Endothelial cell of umbilical vein (primary cell): ENCODE results near the gene GPAT3. TPM values are rescaled to one million over a fixed set of nuclear protein-coding genes. Genes with fewer than 3 reads are reported as not detected.

Experiments used
- BruUV-seq: library from RNA; stranded (reverse); fragments of 400-500 nt; replicated peaks from 2 replicates; lab custom pipeline; 2021; lab: Mats Ljungman, UMichigan
- CTCF ChIA-PET: fragments of 300-600, 350-600 bp; sonication (Branson Sonifier 250); formaldehyde crosslinking; loops from one replicate; lab custom pipeline; 2021; ENCODE audit warnings: antibody characterized with exemption, inconsistent platforms; lab: Charles Lee
- POLR2A ChIA-PET: fragments of 300-600, 350-600 bp; sonication (Branson Sonifier 250); formaldehyde crosslinking; loops from one replicate; lab custom pipeline; 2021; ENCODE audit warnings: antibody characterized with exemption, inconsistent platforms; lab: Charles Lee
- DNase-seq: peaks from one replicate; pipeline ENCODE4 v3.0.0-alpha.2; 2011; ENCODE audit warnings: low read depth, low spot score
- FAIRE-seq: peaks from 2 replicates; lab custom pipeline; 2011; peaks lifted over from hg19 to GRCh38; lab: Jason Lieb, UNC
- H2AFZ ChIP-seq: 2 replicates; pipeline ENCODE4 v1.6.0; 2012; ENCODE audit warnings: low read depth, low read length, control low read depth, inconsistent platforms
- H3K27ac ChIP-seq: 2 replicates; pipeline ENCODE4 v1.5.1; 2011; ENCODE audit warnings: low read depth, mild to moderate bottlenecking, control low read depth, low read length, moderate library complexity; ENCODE audit not compliant: insufficient read depth
- H3K27me3 ChIP-seq, 2 experiments: 2 replicates each; pipeline versions ENCODE4 v1.6.0 to v1.6.1; 2011; ENCODE audit warnings: low read length in 2 of 2, mixed read lengths in 1 of 2; ENCODE audit not compliant: control insufficient read depth in 2 of 2, insufficient read depth in 2 of 2
- H3K36me3 ChIP-seq, 2 experiments: 2 replicates in 1 of 2; 3 replicates in 1 of 2; pipeline ENCODE4 v1.5.1; 2011; ENCODE audit warnings: low read length in 2 of 2, mild to moderate bottlenecking in 1 of 2, moderate library complexity in 1 of 2; ENCODE audit not compliant: control insufficient read depth in 2 of 2, insufficient read depth in 2 of 2; ENCODE audit errors: extremely low read depth in 1 of 2
- H3K4me1 ChIP-seq: 3 replicates; pipeline ENCODE4 v1.5.1; 2011; ENCODE audit warnings: mild to moderate bottlenecking, low read length; ENCODE audit not compliant: control insufficient read depth, insufficient read depth; ENCODE audit errors: extremely low read depth
- H3K4me2 ChIP-seq: 2 replicates; pipeline ENCODE4 v1.6.1; 2011; ENCODE audit warnings: low read length, control low read depth, mixed read lengths; ENCODE audit not compliant: insufficient read depth
- H3K4me3 ChIP-seq, 3 experiments: fragments of 200-600 bp in 1 of 3; sonication (generic), shearing (Covaris generic) in 1 of 3; replicated peaks in 1 of 3; 2 replicates each; pipeline ENCODE4 v1.5.1; 2011 to 2016; ENCODE audit warnings: control low read depth in 3 of 3, low read length in 3 of 3, mild to moderate bottlenecking in 2 of 3, inconsistent platforms in 1 of 3, low read depth in 1 of 3, moderate library complexity in 1 of 3; ENCODE audit not compliant: insufficient read depth in 1 of 3
- H3K79me2 ChIP-seq: 2 replicates; pipeline ENCODE4 v1.6.0; 2012; ENCODE audit warnings: low read length, inconsistent platforms; ENCODE audit not compliant: control insufficient read depth, insufficient read depth
- H3K9ac ChIP-seq: replicated peaks from 2 replicates; pipeline ENCODE3; 2011; ENCODE audit warnings: low read length, control low read depth; ENCODE audit not compliant: insufficient read depth; ENCODE audit errors: extremely low read depth
- H3K9me1 ChIP-seq: replicated peaks from 3 replicates; pipeline ENCODE4 v1.6.0; 2011; ENCODE audit warnings: mild to moderate bottlenecking, low read length; ENCODE audit not compliant: control insufficient read depth, insufficient read depth; ENCODE audit errors: extremely low read depth
- H3K9me3 ChIP-seq: replicated peaks from 2 replicates; pipeline ENCODE4 v1.5.1; 2012; ENCODE audit warnings: low read length, inconsistent platforms; ENCODE audit not compliant: control insufficient read depth, insufficient read depth
- H4K20me1 ChIP-seq: replicated peaks from 2 replicates; pipeline ENCODE3; 2011; ENCODE audit warnings: mild to moderate bottlenecking, low read length; ENCODE audit not compliant: control insufficient read depth, insufficient read depth; ENCODE audit errors: extremely low read depth
- CTCF ChIP-seq, 2 donors: IDR thresholded peaks; 1 replicate in 1 of 2; 2 replicates in 1 of 2; pipeline ENCODE4 v1.5.1; 2011; ENCODE audit warnings: low read length in 2 of 2, mild to moderate bottlenecking in 2 of 2, moderate library complexity in 2 of 2, control low read depth in 1 of 2, inconsistent platforms in 1 of 2, low read depth in 1 of 2; ENCODE audit not compliant: insufficient read depth in 1 of 2; ENCODE audit errors: extremely low read depth in 1 of 2
- EZH2 ChIP-seq: IDR thresholded peaks from 2 replicates; pipeline ENCODE4 v1.6.1; 2012; ENCODE audit warnings: borderline replicate concordance, low read depth, mild to moderate bottlenecking, moderate library complexity, low read length, inconsistent platforms; ENCODE audit not compliant: severe bottlenecking
- FOS ChIP-seq: IDR thresholded peaks from 2 replicates; pipeline ENCODE4 v1.6.1; 2011; ENCODE audit warnings: mild to moderate bottlenecking, low read length, moderate library complexity, borderline replicate concordance; ENCODE audit not compliant: insufficient read depth
- GATA2 ChIP-seq: IDR thresholded peaks from 2 replicates; pipeline ENCODE4 v1.7.0; 2011; ENCODE audit warnings: low read depth, mild to moderate bottlenecking, moderate library complexity, mixed read lengths, low read length; ENCODE audit not compliant: insufficient read length, insufficient read depth
- JUN ChIP-seq: IDR thresholded peaks from 2 replicates; pipeline ENCODE4 v1.6.1; 2011; ENCODE audit warnings: borderline replicate concordance, low read depth; ENCODE audit not compliant: insufficient read length, insufficient read depth
- MAX ChIP-seq: IDR thresholded peaks from 2 replicates; pipeline ENCODE4 v1.6.1; 2011; ENCODE audit not compliant: insufficient read depth, insufficient read length
- MYC ChIP-seq: IDR thresholded peaks from one replicate; pipeline ENCODE4 v1.6.1; 2011; ENCODE audit warnings: mild to moderate bottlenecking, low read depth, low read length
- POLR2A ChIP-seq: IDR thresholded peaks from 2 replicates; pipeline ENCODE4 v1.6.1; 2012; ENCODE audit warnings: low read depth, mild to moderate bottlenecking, control low read depth, low read length
- POLR2AphosphoS5 ChIP-seq: IDR thresholded peaks from 2 replicates; pipeline ENCODE4 v1.6.1; 2012; ENCODE audit warnings: low read depth, mild to moderate bottlenecking, control low read depth, low read length, moderate library complexity; ENCODE audit not compliant: insufficient read depth
- dilution Hi-C: fragments of 300-500 bp; cut with MboI; formaldehyde crosslinking; loops from one replicate; pipeline ENCODE4 v1.15.0; 2019; ENCODE audit warnings: low sequenced_read_pairs; ENCODE audit not compliant: extremely low pct_ligation_motif_present
- intact Hi-C: fragments of 100-400 bp; cut with micrococcal nuclease; formaldehyde crosslinking; loops from one replicate; pipeline ENCODE4 v1.10.0; 2022
- polyA plus RNA-seq, 4 experiments: library from polyadenylated mRNA; depleted of rRNA in 3 of 4; stranded (reverse) in 3 of 4; unstranded in 1 of 4; fragments of >200 nt; gene quantifications; 2 replicates each; pipeline versions ENCODE4 v1.2.1 to v1.2.3, GENCODE V29; 2011 to 2012; ENCODE audit warnings: missing spikeins in 1 of 4
- total RNA-seq: library from RNA; stranded (reverse); gene quantifications from 2 replicates; pipeline ENCODE4 v1.2.3, GENCODE V29; 2021

GPAT3 gene
- total and polyA plus RNA-seq, 2 donors (not counting 3 experiments of a cell fraction or from before 2014, with no cell fraction given): 0.36 to 2.1 TPM

DNA sequence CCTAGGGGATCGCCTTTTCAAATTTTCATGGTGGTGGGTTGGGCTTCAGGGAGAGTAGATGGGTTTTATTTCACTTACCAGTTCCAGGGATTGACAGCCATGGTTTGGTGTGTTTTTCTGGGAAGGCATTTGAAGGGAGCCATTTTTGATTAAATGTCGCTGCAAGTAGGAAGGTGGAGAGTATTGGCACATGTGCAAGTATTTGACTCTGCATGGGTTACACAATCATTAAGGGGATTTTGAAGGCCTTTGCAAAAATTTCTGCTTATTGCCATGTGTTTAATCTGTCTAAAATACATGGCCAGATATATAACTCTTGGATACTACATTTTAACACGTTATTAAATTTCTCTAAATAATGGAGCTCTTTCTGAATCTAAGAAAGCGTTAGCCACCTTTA is 55.1 kb downstream of the GPAT3 start:
- H3K4me1 ChIP-seq: no peaks in the 10 kb centered on the region
- H3K9me1 ChIP-seq: no peaks in the 10 kb centered on the region
- FAIRE-seq: no peak
- no peaks in the 10 kb centered on the region for H3K36me3 ChIP-seq
- TF ChIP-seq POLR2AphosphoS5 (no peak), EZH2 (no peak)
- no peaks in the 10 kb centered on the region for H3K9me3 ChIP-seq
- ChIA-PET POLR2A (no interaction called here), CTCF (interaction anchor here (1.1 kb wide), 1 partner anchor 8 kb away, joined by 6 read pairs; no protein-coding TSS in a partner anchor)
- H4K20me1 ChIP-seq: no peaks in the 10 kb centered on the region
- DNase-seq: no peak
- no TSS peak for BruUV-seq
- H3K79me2 ChIP-seq: no peaks in the 10 kb centered on the region
- no peak overlapping the region for H3K27ac ChIP-seq
- H3K9ac ChIP-seq: no peak overlapping the region
- no peak overlapping the region for H2AFZ ChIP-seq
- H3K4me2 ChIP-seq: no peak overlapping the region
- no peak overlapping the region for H3K4me3 ChIP-seq
- intact Hi-C loops: no loop called here
- no peaks in the 10 kb centered on the region for H3K27me3 ChIP-seq
- dilution Hi-C loops: no loop called here

DNA sequence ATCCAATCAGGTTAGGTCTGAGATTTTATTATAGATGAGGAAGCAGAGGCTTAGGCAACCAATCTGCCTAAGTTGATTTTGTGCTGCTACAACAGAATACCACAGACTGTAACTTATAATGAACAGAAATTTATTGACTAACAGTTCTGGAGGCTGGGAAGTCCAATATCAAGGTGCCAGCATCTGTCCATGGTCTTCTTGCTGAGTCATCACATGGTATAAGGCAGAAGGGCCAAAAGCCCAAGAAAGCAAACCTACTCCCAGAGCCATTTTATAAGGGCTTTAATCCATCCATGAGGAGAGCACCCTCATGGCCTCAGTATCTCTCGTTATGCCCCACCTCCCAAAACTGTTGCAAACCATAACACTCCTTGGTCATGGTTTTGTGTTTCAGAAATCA is 55.8 kb downstream of the GPAT3 start:
- no peak overlapping the region for H3K9ac ChIP-seq
- POLR2A ChIA-PET: no interaction called here
- DNase-seq (no peak), FAIRE-seq (no peak)
- intact Hi-C loops: no loop called here
- H3K27me3 ChIP-seq: no peaks in the 10 kb centered on the region
- no peak overlapping the region for H3K4me2 ChIP-seq
- no peak overlapping the region for H3K4me3 ChIP-seq
- H4K20me1 ChIP-seq: no peaks in the 10 kb centered on the region
- H3K36me3 ChIP-seq: no peaks in the 10 kb centered on the region
- no TSS peak for BruUV-seq
- TF ChIP-seq GATA2 (no peak), MAX (no peak), EZH2 (no peak), MYC (no peak), JUN (no peak), POLR2AphosphoS5 (no peak), FOS (no peak), POLR2A (no peak), CTCF (IDR thresholded peaks at IDR 0.05; ENCODE audit: extremely low read depth in 1 of 2, insufficient read depth in 1 of 2, low read depth in 1 of 2, low read length in 2 of 2) (no peak)
- H3K9me3 ChIP-seq: no peaks in the 10 kb centered on the region
- dilution Hi-C loops: no loop called here
- CTCF ChIA-PET: no interaction called here
- H3K79me2 ChIP-seq: no peaks in the 10 kb centered on the region
- no peak overlapping the region for H3K27ac ChIP-seq
- no peaks in the 10 kb centered on the region for H3K9me1 ChIP-seq
- no peak overlapping the region for H2AFZ ChIP-seq
- no peaks in the 10 kb centered on the region for H3K4me1 ChIP-seq
